Cardiac fibroblast (primary cell): ENCODE results near the gene TRPV6.

Experiments
- DNase-seq, 2 donors: peaks; one replicate each; pipeline versions ENCODE4 v3.0.0 to v3.0.0-alpha.2; 2010; ENCODE audit warnings: low read depth in 2 of 2
- H3K4me3 ChIP-seq, 2 donors: replicated peaks in 1 of 2; 1 replicate in 1 of 2; 2 replicates in 1 of 2; pipeline ENCODE4 v1.5.1; 2011; ENCODE audit warnings: low read depth in 2 of 2, low read length in 2 of 2, mild to moderate bottlenecking in 2 of 2, moderate library complexity in 1 of 2
- TF ChIP-seq, protein P1 (sequence below): IDR thresholded peaks from one replicate; pipeline ENCODE4 v1.5.1; 2011; ENCODE audit warnings: low read depth, mild to moderate bottlenecking, low read length, inconsistent platforms

The TRPV6 gene

DNA sequence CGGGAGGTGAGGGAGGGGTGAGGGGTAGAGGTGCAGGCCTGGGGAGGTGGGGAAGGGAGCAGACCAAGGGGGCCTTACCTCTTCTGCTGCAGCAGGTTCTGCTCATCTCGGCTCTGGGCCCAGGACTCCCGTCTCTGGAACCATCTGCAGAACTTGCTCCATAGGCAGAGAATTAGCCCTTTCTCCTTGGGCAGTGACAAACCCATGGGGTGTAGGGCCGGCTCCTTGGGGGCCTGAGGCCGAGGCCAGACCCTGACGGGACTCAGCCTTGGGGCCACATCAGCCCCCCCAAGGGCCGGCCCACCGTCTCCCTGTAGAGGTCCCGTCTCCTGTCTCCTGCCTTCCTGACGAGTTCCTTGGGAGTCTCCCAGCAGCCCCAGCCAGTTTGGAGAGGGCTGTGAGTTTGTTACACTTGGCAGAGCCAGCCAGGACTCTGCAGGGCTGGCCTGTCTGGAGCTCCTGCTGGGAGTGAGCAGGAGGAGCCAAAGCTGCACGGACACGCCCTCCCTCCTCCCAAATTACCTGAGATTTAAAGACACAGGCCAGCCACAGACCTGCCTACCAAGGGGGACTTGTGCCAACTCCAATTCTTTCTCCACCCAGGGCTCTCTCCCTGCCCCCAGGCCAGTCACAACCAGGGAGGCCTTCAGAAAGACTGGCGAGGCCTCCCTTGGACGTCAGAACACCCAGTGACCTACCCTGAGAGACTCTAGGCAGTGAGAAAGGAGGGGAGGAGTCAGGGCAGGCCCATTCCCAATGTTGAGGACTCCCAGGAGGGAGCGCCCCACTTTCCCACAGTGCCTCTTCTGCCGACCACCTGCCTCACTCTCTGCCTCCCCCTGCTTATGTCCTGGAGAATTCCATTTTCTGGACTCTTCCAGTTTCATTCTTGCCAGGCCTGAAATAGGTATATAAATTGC, at the start of gene TRPV6:
TSS of gene TRPV6 (minus strand) at position 435 of the 920 bp plus-strand sequence.
- TF ChIP-seq, protein P1, sequence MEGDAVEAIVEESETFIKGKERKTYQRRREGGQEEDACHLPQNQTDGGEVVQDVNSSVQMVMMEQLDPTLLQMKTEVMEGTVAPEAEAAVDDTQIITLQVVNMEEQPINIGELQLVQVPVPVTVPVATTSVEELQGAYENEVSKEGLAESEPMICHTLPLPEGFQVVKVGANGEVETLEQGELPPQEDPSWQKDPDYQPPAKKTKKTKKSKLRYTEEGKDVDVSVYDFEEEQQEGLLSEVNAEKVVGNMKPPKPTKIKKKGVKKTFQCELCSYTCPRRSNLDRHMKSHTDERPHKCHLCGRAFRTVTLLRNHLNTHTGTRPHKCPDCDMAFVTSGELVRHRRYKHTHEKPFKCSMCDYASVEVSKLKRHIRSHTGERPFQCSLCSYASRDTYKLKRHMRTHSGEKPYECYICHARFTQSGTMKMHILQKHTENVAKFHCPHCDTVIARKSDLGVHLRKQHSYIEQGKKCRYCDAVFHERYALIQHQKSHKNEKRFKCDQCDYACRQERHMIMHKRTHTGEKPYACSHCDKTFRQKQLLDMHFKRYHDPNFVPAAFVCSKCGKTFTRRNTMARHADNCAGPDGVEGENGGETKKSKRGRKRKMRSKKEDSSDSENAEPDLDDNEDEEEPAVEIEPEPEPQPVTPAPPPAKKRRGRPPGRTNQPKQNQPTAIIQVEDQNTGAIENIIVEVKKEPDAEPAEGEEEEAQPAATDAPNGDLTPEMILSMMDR: no peak
- no peak within 1 kb of the TSS for H3K4me3 ChIP-seq
- no peak for DNase-seq

DNA sequence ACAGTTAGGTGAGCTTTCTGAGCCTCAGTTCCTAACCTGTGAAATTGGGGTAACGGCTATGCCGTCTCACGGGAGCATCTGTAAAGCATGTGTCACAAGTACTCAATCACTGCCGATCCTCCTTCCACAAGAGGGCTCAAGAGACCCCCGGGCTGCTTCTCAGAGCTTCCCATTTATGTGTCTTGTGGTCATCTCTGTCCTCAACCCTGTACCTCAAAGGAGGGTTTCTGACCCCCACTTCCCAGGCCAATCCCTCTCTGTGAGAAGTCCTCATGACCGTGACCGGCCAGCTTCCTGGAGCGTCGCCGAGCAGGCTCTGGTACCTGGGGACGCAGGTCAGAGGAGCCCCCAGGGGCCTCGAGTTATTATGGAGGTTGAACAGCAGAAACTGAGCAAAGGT, 48.5 kb upstream of the TRPV6 start:
- TF ChIP-seq, protein P1: no peak
- no peak overlapping the region for H3K4me3 ChIP-seq
- no peak for DNase-seq

DNA sequence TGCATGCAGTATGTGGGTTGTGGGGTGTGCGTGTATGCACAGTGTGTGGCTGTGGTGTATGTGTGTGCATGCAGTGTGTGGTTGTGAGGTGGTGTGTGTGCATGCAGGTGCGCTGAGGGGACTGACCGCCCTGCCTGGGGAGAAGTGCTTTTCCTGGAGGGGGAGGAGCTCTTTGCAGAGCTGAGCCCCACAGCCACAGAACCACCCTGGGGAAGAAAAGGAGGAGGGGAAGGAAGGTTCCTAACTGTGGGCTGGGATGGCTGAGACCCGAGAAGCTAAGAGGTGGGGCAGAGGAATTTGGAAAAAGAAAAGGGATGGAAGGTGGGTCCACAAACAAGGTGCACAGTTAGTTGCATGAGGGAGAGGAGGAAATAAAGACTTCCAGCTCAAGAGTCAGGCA, 48.1 kb upstream of the TRPV6 start, which contains the start of gene TRPV5:
TSS of gene TRPV5 (minus strand) at position 123 of the 400 bp plus-strand sequence. CDS start 287 bp downstream, outside the sequence.
- TF ChIP-seq, protein P1: no peak
- DNase-seq: no peak
- H3K4me3 ChIP-seq: no peak within 1 kb of the TSS

DNA sequence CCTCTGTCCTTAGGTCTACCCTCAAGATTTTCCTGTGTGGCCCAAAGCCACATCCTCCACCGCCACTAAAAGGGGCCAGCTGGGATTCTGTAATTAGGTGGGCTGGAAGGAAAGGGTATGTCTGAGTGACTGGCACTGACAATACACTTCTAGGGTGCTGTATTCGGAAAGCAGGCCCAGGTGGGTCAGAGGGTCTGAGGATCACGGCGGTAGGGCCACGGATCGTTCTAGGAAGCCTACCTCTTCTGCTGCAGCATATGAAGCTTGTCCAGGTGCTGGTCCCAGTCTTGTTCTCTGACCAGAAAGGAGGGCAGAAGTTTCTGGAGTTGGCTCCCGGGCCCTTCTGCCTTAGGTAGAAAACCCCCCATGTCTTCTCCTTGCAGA, 47.5 kb upstream of the TRPV6 start:
- H3K4me3 ChIP-seq: no peak overlapping the region
- no peak for DNase-seq
- TF ChIP-seq, protein P1: no peak

DNA sequence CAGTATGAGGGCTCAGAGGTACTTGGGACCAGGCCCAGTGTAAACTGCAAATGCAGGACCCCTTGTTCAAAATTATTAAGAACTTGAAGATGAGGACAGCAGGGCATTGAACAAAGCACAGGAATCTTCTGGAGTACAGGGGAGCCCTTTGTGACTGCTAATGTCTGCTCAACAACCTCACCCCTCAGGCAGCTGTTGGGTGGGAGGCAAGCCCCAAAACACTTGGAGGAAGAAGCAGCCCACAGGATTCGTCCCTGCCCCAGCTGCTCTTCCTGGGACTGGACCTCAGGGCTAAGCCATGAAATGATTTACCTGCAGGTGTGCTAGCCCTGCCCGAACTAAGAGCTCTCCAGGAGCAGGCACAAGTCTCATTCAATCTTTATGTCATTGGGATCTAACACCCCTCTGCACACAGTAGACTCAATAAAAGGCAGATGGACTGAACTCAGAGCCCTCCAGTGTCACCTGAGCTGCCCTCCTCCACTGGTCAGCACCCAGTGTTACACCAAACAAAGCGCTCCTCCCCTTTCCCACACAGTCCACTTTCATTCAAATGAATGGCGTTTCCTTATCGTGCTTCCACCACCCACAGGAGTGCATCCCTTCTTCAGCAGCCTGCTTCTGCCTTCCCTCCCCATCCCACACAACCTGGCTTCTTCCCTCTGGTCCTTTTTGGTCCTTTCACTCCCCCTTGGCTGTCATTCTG, 47.0 kb upstream of the TRPV6 start:
- no peak for DNase-seq
- TF ChIP-seq, protein P1: no peak
- H3K4me3 ChIP-seq: no peak overlapping the region

DNA sequence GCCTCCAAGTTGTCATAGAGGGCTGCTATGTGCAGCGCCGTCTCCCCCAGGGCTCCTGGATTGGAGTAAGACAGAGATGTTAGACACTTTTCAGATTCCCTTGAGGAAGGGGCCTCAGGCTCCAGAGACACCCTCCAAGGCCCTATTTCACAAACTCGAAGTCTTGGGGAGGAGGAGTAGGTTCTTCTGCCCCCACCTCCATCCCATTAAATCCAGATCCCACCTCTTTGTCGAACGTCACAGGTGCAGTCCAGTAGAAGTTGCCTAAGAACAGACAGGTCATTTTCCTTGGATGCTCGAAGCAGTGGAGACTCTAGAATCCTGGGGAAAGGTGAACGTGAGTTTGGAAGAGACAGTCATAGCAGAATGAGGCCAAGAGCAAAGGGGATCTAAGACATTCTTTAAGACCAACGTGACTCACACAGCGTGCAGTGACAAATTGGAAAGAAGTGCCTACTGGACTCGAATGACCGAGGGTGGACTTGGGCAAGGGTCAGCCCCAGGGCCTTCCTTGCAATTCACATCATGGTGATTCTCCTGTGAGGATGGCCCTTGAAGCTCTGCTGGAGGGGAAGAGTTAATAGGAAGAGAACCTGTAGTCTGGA, 44.7 kb upstream of the TRPV6 start:
- DNase-seq: no peak
- no peak overlapping the region for H3K4me3 ChIP-seq
- TF ChIP-seq, protein P1: no peak
